ENCODE results near the gene REEP5.

The REEP5 gene

GRCh38 chr5:112918136-112918535, 3.9 kb downstream of the REEP5 start:
- Histone ChIP-seq H3K9ac (ENCODE audit: low read length) (no peak overlapping the region), H3K27ac (ENCODE audit: low read length) (no peak overlapping the region), H3K4me2 (ENCODE audit: low read depth, low read length) (no peak overlapping the region), H3K9me3 (replicated peaks; ENCODE audit: insufficient read depth, low read length) (no peaks in the 10 kb centered on the region), H3F3A (ENCODE audit: insufficient read depth, low read length) (peaks cover 24% of the 10 kb centered on the region), H3K79me2 (ENCODE audit: low read length) (peaks cover 87% of the 10 kb centered on the region), H2AFZ (ENCODE audit: low read length) (no peak overlapping the region), H3K36me3 (replicated peaks; ENCODE audit: insufficient read depth, low read length) (peaks cover 3% of the 10 kb centered on the region; the same call in 1 of the 2 replicates), H3K9me2 (replicated peaks; ENCODE audit: insufficient read depth, low read length) (no peaks in the 10 kb centered on the region), H4K20me1 (ENCODE audit: insufficient read depth, low read length) (no peaks in the 10 kb centered on the region), H3K27me3 (replicated peaks; ENCODE audit: insufficient read depth, low read length) (no peaks in the 10 kb centered on the region), H3K4me1 (ENCODE audit: low read length) (peaks cover 41% of the 10 kb centered on the region), H3K4me3 (ENCODE audit: low read length) (no peak overlapping the region)
- no peak for DNase-seq
- TF ChIP-seq EZH2 (optimal IDR thresholded peaks at IDR 0.05; ENCODE audit: low read depth, low read length) (no peak), CTCF (IDR thresholded peaks at IDR 0.05; ENCODE audit: low read length) (no peak)

- no peak for DNase-seq
- Histone ChIP-seq H3K4me1 (ENCODE audit: low read length) (peaks cover 36% of the 10 kb centered on the region), H2AFZ (ENCODE audit: low read length) (no peak overlapping the region), H3K27ac (ENCODE audit: low read length) (no peak overlapping the region), H3K4me3 (ENCODE audit: low read length) (no peak overlapping the region), H3K36me3 (replicated peaks; ENCODE audit: insufficient read depth, low read length) (peaks cover 3% of the 10 kb centered on the region; the same call in 1 of the 2 replicates), H3K79me2 (ENCODE audit: low read length) (peaks cover 93% of the 10 kb centered on the region), H4K20me1 (ENCODE audit: insufficient read depth, low read length) (no peaks in the 10 kb centered on the region), H3F3A (ENCODE audit: insufficient read depth, low read length) (peaks cover 18% of the 10 kb centered on the region), H3K9ac (ENCODE audit: low read length) (no peak overlapping the region), H3K27me3 (replicated peaks; ENCODE audit: insufficient read depth, low read length) (no peaks in the 10 kb centered on the region), H3K9me3 (replicated peaks; ENCODE audit: insufficient read depth, low read length) (no peaks in the 10 kb centered on the region), H3K4me2 (ENCODE audit: low read depth, low read length) (peak overlapping the region; percentile 0; the same call in 1 of the 2 replicates), H3K9me2 (replicated peaks; ENCODE audit: insufficient read depth, low read length) (no peaks in the 10 kb centered on the region)
- peak; percentile 43 for TF ChIP-seq CTCF (IDR thresholded peaks at IDR 0.05; ENCODE audit: low read length)
- TF ChIP-seq EZH2 (optimal IDR thresholded peaks at IDR 0.05; ENCODE audit: low read depth, low read length) = no peak
Measured at GRCh38 chr5:112917453-112917995, 4.5 kb downstream of the REEP5 start.

DNA sequence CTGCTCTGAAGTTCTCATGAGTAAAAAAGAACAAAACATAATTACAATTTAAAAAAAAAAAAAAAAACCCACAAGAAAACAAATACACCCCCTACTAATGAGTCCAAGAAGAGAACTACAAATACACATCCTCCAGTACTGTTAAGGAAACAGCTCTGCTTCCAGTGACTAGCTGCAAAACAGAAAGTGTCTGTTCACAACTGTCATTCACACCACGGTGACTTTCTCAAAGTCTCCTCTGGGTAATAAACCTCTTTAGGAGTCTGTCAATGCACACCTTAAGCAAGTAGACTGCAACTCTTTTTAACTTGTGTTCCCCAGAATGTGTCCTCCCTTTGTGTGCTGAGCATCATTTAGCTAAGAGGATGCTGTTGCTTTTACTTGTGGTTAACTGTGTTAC, 6.2 kb downstream of the REEP5 start:
- H3K36me3 ChIP-seq (replicated peaks; ENCODE audit: insufficient read depth, low read length) = peaks cover 3% of the 10 kb centered on the region; the same call in 1 of the 2 replicates
- TF ChIP-seq CTCF (IDR thresholded peaks at IDR 0.05; ENCODE audit: low read length) (no peak), EZH2 (optimal IDR thresholded peaks at IDR 0.05; ENCODE audit: low read depth, low read length) (no peak)
- H3K27me3 ChIP-seq (replicated peaks; ENCODE audit: insufficient read depth, low read length) = no peaks in the 10 kb centered on the region
- H3K9me2 ChIP-seq (replicated peaks; ENCODE audit: insufficient read depth, low read length) = no peaks in the 10 kb centered on the region
- H3K9ac ChIP-seq (ENCODE audit: low read length) = no peak overlapping the region
- H3K79me2 ChIP-seq (ENCODE audit: low read length) = peaks cover 97% of the 10 kb centered on the region
- H3K9me3 ChIP-seq (replicated peaks; ENCODE audit: insufficient read depth, low read length) = no peaks in the 10 kb centered on the region
- H3K4me3 ChIP-seq (ENCODE audit: low read length) = no peak overlapping the region
- H3F3A ChIP-seq (ENCODE audit: insufficient read depth, low read length) = peaks cover 16% of the 10 kb centered on the region
- H3K27ac ChIP-seq (ENCODE audit: low read length) = peak overlapping the region; percentile 6; the same call in 1 of the 2 replicates
- H3K4me1 ChIP-seq (ENCODE audit: low read length) = peaks cover 34% of the 10 kb centered on the region
- no peaks in the 10 kb centered on the region for H4K20me1 ChIP-seq (ENCODE audit: insufficient read depth, low read length)
- peak overlapping the region; percentile 21 for H3K4me2 ChIP-seq (ENCODE audit: low read depth, low read length)
- peak; percentile 45 for DNase-seq
- H2AFZ ChIP-seq (ENCODE audit: low read length) = no peak overlapping the region

All from MM.1S (cell line).